HCT116 (cell line): Measurements from ENCODE around the gene RPS25. TPM values are rescaled to one million over a fixed set of nuclear protein-coding genes. Genes with fewer than 3 reads are reported as not detected.

Experiments used
- ATAC-seq: fragments of 200-7000 bp; cut with Tn5 transposase; 2 replicates; pipeline ENCODE4 v1.9.1; 2020; ENCODE audit warnings: mild to moderate bottlenecking, moderate library complexity
- BruUV-seq: library from RNA; stranded (reverse); fragments of 400-500 nt; replicated peaks from 2 replicates; lab custom pipeline; 2021; lab: Mats Ljungman, UMichigan
- CTCF ChIA-PET: fragments of 300-600 bp; sonication (Branson Sonifier 250); formaldehyde crosslinking; loops from one replicate; lab custom pipeline; 2021; ENCODE audit warnings: antibody characterized with exemption; lab: Charles Lee
- POLR2A ChIA-PET: fragments of 300-600, 350-600 bp; sonication (Branson Sonifier 250); formaldehyde crosslinking; loops from one replicate; lab custom pipeline; 2021; ENCODE audit warnings: antibody characterized with exemption; lab: Charles Lee
- RAD21 ChIA-PET, 2 experiments: fragments of 300-600 bp; sonication (Branson Sonifier 250); formaldehyde crosslinking; loops; one replicate each; lab custom pipeline; 2023; ENCODE audit warnings: low total read pairs in 2 of 2; ENCODE audit not compliant: uncharacterized antibody in 2 of 2, unreplicated experiment in 2 of 2, low non-redundant PET in 1 of 2; lab: Charles Lee
- DNase-seq: peaks from one replicate; pipeline ENCODE4 v3.0.0-alpha.2; 2010; ENCODE audit warnings: low read depth, low spot score
- H2AFZ ChIP-seq: fragments of 200-600 bp; shearing (Covaris generic), sonication (generic); 2 replicates; pipeline ENCODE4 v1.6.1; 2017; ENCODE audit warnings: low read depth, mixed run types, mixed read lengths, antibody characterized with exemption, low read length; ENCODE audit not compliant: poor library complexity, severe bottlenecking
- H3K27ac ChIP-seq: 2 replicates; pipeline ENCODE4 v1.5.1; 2012; ENCODE audit warnings: low read depth, low read length
- H3K27me3 ChIP-seq: fragments of 200-600 bp; sonication (generic); 2 replicates; pipeline ENCODE4 v1.6.1; 2016; ENCODE audit warnings: mixed run types, low read length, mixed read lengths; ENCODE audit not compliant: insufficient read depth
- H3K36me3 ChIP-seq, 2 experiments: fragments of 200-500 bp in 1 of 2; fragments of 200-600 bp in 1 of 2; sonication (Bioruptor generic) in 1 of 2; sonication (generic) in 1 of 2; 2 replicates each; pipeline versions ENCODE4 v1.5.1 to v1.6.1; 2014 to 2016; ENCODE audit warnings: low read length in 2 of 2, inconsistent platforms in 1 of 2, mixed read lengths in 1 of 2, mixed run types in 1 of 2; ENCODE audit not compliant: insufficient read depth in 2 of 2, control insufficient read depth in 1 of 2
- H3K4me1 ChIP-seq, 2 experiments: fragments of 200-600 bp in 1 of 2; sonication (generic) in 1 of 2; 2 replicates each; pipeline versions ENCODE4 v1.5.1 to v1.6.1; 2012 to 2017; ENCODE audit warnings: low read length in 2 of 2, inconsistent platforms in 1 of 2, mild to moderate bottlenecking in 1 of 2, mixed read lengths in 1 of 2, mixed run types in 1 of 2, moderate library complexity in 1 of 2; ENCODE audit not compliant: insufficient read depth in 2 of 2, control insufficient read depth in 1 of 2
- H3K4me2 ChIP-seq: fragments of 200-600 bp; sonication (generic); 2 replicates; pipeline ENCODE4 v1.6.1; 2017; ENCODE audit warnings: mixed run types, low read length, mixed read lengths
- H3K4me3 ChIP-seq, 2 experiments: fragments of 200-600 bp in 1 of 2; sonication (generic) in 1 of 2; replicated peaks in 1 of 2; 2 replicates each; pipeline ENCODE4 v1.5.1; 2011 to 2016; ENCODE audit warnings: low read length in 2 of 2, control low read depth in 1 of 2, low read depth in 1 of 2, mild to moderate bottlenecking in 1 of 2, mixed read lengths in 1 of 2, mixed run types in 1 of 2
- H3K79me2 ChIP-seq: fragments of 200-600 bp; sonication (generic); 2 replicates; pipeline ENCODE4 v1.6.1; 2017; ENCODE audit warnings: mild to moderate bottlenecking, mixed run types, low read length, moderate library complexity, mixed read lengths; ENCODE audit not compliant: insufficient read depth
- H3K9ac ChIP-seq: fragments of 200-600 bp; sonication (generic); 2 replicates; pipeline ENCODE4 v1.6.1; 2016; ENCODE audit warnings: low read length, mixed read lengths
- H3K9me2 ChIP-seq: fragments of 200-600 bp; sonication (generic), shearing (Covaris generic); 2 replicates; pipeline ENCODE4 v1.6.1; 2017; ENCODE audit warnings: mixed run types, mild to moderate bottlenecking, moderate library complexity; ENCODE audit not compliant: insufficient read depth
- H3K9me3 ChIP-seq, 2 experiments: fragments of 200-500 bp in 1 of 2; fragments of 200-600 bp in 1 of 2; sonication (Bioruptor generic) in 1 of 2; sonication (generic) in 1 of 2; 2 replicates each; pipeline ENCODE4 v1.6.1; 2014 to 2017; ENCODE audit warnings: low read length in 2 of 2, mixed read lengths in 2 of 2, inconsistent platforms in 1 of 2, low read depth in 1 of 2, mild to moderate bottlenecking in 1 of 2, mixed run types in 1 of 2, moderate library complexity in 1 of 2; ENCODE audit not compliant: control insufficient read depth in 1 of 2, insufficient read depth in 1 of 2
- H4K20me1 ChIP-seq: fragments of 200-600 bp; sonication (generic), shearing (Covaris generic); 2 replicates; pipeline ENCODE4 v1.6.1; 2017; ENCODE audit warnings: mixed run types, mild to moderate bottlenecking, moderate library complexity; ENCODE audit not compliant: insufficient read depth
- CBX3 ChIP-seq: IDR thresholded peaks from 2 replicates; pipeline ENCODE4 v1.6.1; 2012; ENCODE audit warnings: low read depth
- EGR1 ChIP-seq: IDR thresholded peaks from 2 replicates; pipeline ENCODE4 v1.6.1; 2012; ENCODE audit warnings: low read depth
- EZH2 ChIP-seq: fragments of 200-600 bp; sonication (generic); IDR thresholded peaks from 2 replicates; pipeline ENCODE4 v1.6.1; 2017; ENCODE audit warnings: antibody characterized with exemption, mixed run types
- EZH2phosphoT487 ChIP-seq: fragments of 200-600 bp; IDR thresholded peaks from 2 replicates; pipeline ENCODE4 v1.6.1; 2018; ENCODE audit warnings: antibody characterized with exemption, borderline replicate concordance
- FOSL1 ChIP-seq: IDR thresholded peaks from 2 replicates; pipeline ENCODE4 v1.6.1; 2012; ENCODE audit warnings: low read depth
- JUND ChIP-seq: IDR thresholded peaks from 2 replicates; pipeline ENCODE4 v1.6.1; 2012
- POLR2A ChIP-seq: IDR thresholded peaks from 2 replicates; pipeline ENCODE4 v1.7.0; 2011; ENCODE audit warnings: borderline replicate concordance; ENCODE audit not compliant: insufficient read depth, insufficient read length; ENCODE audit errors: extremely low read depth
- POLR2AphosphoS5 ChIP-seq: IDR thresholded peaks from 2 replicates; pipeline ENCODE4 v1.6.1; 2011; ENCODE audit warnings: mild to moderate bottlenecking, low read depth, low read length, moderate library complexity
- RAD21 ChIP-seq: IDR thresholded peaks from 2 replicates; pipeline ENCODE4 v1.6.1; 2012; ENCODE audit warnings: low read depth, mild to moderate bottlenecking
- SP1 ChIP-seq: IDR thresholded peaks from 2 replicates; pipeline ENCODE4 v1.6.1; 2012; ENCODE audit warnings: low read depth
- TCF7L2 ChIP-seq: IDR thresholded peaks from 2 replicates; pipeline ENCODE4 v1.7.0; 2011; ENCODE audit warnings: borderline replicate concordance, inconsistent platforms; ENCODE audit not compliant: insufficient read depth, insufficient read length; ENCODE audit errors: extremely low read depth
- YY1 ChIP-seq: IDR thresholded peaks from 2 replicates; pipeline ENCODE4 v1.6.1; 2011; ENCODE audit warnings: low read length, low read depth, moderate library complexity, mild to moderate bottlenecking; ENCODE audit not compliant: insufficient replicate concordance; ENCODE audit errors: extremely low read depth
- ZFX ChIP-seq: fragments of 450-650 bp; IDR thresholded peaks from 2 replicates; pipeline ENCODE4 v1.6.1; 2017
- ZNF274 ChIP-seq: fragments of 200-500 bp; sonication (Bioruptor generic); IDR thresholded peaks from 2 replicates; pipeline ENCODE4 v1.6.1; 2014; ENCODE audit warnings: mild to moderate bottlenecking, low read depth, low read length, inconsistent platforms
- intact Hi-C: fragments of 100-400 bp; cut with micrococcal nuclease; formaldehyde crosslinking; loops from 2 replicates; pipeline ENCODE4 v1.10.0; 2022
- total RNA-seq: library from RNA; stranded (reverse); gene quantifications from one replicate; pipeline ENCODE4 v1.2.1, GENCODE V29; 2021; ENCODE audit not compliant: unreplicated experiment
- TF ChIP-seq, protein P1 (sequence below): IDR thresholded peaks from 2 replicates; pipeline ENCODE4 v1.6.1; 2012
- TF ChIP-seq, protein P2 (sequence below), 3 experiments: fragments of 200-600 bp in 1 of 3; sonication (generic) in 1 of 3; IDR thresholded peaks in 2 of 3; conservative IDR thresholded peaks in 1 of 3; 2 replicates each; pipeline ENCODE4 v1.5.1; 2012 to 2017; ENCODE audit warnings: low read depth in 2 of 3, low read length in 2 of 3, antibody characterized with exemption in 1 of 3, borderline replicate concordance in 1 of 3, control low read depth in 1 of 3, mild to moderate bottlenecking in 1 of 3, mixed read lengths in 1 of 3, mixed run types in 1 of 3, moderate library complexity in 1 of 3; ENCODE audit not compliant: insufficient read depth in 1 of 3
- TF ChIP-seq, protein P3 (sequence below): IDR thresholded peaks from 2 replicates; pipeline ENCODE4 v1.6.1; 2012; ENCODE audit warnings: low read depth
- TF ChIP-seq, protein P4 (sequence below): IDR thresholded peaks from 2 replicates; pipeline ENCODE4 v1.6.1; 2012

Gene RPS25
- total RNA-seq, 1 experiment from 2014 or later, result 1,404 TPM

DNA sequence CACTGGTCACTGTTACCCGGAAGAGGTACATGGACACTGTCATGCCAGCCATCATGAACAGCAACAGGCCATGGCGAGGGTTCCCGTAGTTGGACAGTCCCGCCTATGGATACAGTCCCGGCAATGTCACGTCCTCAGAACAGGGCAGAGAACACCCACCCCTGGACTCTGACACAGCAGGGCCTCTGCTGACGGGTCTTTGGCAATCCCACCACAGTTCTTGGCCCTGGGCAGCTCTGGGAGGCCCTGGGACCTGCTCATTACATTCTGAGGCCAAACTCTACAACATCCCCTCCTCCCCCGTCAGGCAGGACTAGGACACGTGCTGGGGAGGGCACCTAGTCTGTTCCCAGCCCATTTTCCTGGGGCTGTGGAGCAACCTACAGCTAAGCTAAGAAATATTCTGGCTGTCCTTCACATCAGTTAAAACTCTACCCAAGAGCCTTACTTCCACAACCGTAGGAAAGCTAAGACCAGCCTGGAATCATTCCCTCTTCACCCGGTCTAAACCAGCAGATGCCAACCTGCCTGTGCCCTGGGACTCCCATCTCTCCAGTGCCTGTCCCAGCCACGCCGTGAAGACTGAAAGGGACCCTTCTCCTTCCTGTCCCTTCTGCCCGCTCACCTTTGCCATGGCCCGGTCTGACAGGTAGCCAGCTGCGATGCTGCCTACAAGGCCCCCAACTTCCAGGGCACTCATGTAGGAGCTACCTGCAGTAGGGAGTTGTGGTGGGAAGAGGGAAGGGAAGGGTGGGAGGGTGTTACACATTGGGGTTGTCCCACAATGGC is 8.0 kb upstream of the RPS25 start:
- peaks cover 5 to 30% of the 10 kb centered on the region in 2 experiments for H3K4me1 ChIP-seq
- no peak for TF ChIP-seq RAD21
- TF ChIP-seq, protein P1, sequence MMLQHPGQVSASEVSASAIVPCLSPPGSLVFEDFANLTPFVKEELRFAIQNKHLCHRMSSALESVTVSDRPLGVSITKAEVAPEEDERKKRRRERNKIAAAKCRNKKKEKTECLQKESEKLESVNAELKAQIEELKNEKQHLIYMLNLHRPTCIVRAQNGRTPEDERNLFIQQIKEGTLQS, result no peak
- no peak for TF ChIP-seq EZH2
- TF ChIP-seq, protein P2, sequence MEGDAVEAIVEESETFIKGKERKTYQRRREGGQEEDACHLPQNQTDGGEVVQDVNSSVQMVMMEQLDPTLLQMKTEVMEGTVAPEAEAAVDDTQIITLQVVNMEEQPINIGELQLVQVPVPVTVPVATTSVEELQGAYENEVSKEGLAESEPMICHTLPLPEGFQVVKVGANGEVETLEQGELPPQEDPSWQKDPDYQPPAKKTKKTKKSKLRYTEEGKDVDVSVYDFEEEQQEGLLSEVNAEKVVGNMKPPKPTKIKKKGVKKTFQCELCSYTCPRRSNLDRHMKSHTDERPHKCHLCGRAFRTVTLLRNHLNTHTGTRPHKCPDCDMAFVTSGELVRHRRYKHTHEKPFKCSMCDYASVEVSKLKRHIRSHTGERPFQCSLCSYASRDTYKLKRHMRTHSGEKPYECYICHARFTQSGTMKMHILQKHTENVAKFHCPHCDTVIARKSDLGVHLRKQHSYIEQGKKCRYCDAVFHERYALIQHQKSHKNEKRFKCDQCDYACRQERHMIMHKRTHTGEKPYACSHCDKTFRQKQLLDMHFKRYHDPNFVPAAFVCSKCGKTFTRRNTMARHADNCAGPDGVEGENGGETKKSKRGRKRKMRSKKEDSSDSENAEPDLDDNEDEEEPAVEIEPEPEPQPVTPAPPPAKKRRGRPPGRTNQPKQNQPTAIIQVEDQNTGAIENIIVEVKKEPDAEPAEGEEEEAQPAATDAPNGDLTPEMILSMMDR (IDR thresholded peaks at IDR 0.05 in 2 of 3, conservative IDR thresholded peaks at IDR 0.05 in 1 of 3; ENCODE audit: borderline replicate concordance in 1 of 3, insufficient read depth in 1 of 3, low read depth in 2 of 3, low read length in 2 of 3), result no peak
- TF ChIP-seq POLR2A, result no peak
- no peak for TF ChIP-seq ZFX
- TF ChIP-seq TCF7L2, result no peak
- TF ChIP-seq, protein P3, sequence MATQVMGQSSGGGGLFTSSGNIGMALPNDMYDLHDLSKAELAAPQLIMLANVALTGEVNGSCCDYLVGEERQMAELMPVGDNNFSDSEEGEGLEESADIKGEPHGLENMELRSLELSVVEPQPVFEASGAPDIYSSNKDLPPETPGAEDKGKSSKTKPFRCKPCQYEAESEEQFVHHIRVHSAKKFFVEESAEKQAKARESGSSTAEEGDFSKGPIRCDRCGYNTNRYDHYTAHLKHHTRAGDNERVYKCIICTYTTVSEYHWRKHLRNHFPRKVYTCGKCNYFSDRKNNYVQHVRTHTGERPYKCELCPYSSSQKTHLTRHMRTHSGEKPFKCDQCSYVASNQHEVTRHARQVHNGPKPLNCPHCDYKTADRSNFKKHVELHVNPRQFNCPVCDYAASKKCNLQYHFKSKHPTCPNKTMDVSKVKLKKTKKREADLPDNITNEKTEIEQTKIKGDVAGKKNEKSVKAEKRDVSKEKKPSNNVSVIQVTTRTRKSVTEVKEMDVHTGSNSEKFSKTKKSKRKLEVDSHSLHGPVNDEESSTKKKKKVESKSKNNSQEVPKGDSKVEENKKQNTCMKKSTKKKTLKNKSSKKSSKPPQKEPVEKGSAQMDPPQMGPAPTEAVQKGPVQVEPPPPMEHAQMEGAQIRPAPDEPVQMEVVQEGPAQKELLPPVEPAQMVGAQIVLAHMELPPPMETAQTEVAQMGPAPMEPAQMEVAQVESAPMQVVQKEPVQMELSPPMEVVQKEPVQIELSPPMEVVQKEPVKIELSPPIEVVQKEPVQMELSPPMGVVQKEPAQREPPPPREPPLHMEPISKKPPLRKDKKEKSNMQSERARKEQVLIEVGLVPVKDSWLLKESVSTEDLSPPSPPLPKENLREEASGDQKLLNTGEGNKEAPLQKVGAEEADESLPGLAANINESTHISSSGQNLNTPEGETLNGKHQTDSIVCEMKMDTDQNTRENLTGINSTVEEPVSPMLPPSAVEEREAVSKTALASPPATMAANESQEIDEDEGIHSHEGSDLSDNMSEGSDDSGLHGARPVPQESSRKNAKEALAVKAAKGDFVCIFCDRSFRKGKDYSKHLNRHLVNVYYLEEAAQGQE, result no peak
- TF ChIP-seq, protein P4, sequence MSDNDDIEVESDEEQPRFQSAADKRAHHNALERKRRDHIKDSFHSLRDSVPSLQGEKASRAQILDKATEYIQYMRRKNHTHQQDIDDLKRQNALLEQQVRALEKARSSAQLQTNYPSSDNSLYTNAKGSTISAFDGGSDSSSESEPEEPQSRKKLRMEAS, result no peak
- TF ChIP-seq FOSL1, result no peak
- no peak for TF ChIP-seq EGR1
- no peak for TF ChIP-seq EZH2phosphoT487
- TF ChIP-seq CBX3, result no peak
- TF ChIP-seq YY1, result no peak
- TF ChIP-seq ZNF274, result no peak
- no peak for TF ChIP-seq SP1
- TF ChIP-seq POLR2AphosphoS5, result no peak
- TF ChIP-seq JUND, result no peak
- H3K9me2 ChIP-seq, result no peaks in the 10 kb centered on the region
- ChIA-PET CTCF (no interaction called here), POLR2A (interaction anchor here (1.0 kb wide), 1 partner anchor 30 kb away, joined by 3 read pairs; no protein-coding TSS in a partner anchor), RAD21 (no interaction called here)
- no peaks in the 10 kb centered on the region for H3K9me3 ChIP-seq
- no peak overlapping the region; the same call in 1 of the 2 replicates for H3K27ac ChIP-seq
- no peak overlapping the region for H2AFZ ChIP-seq
- no peaks in the 10 kb centered on the region for H3K27me3 ChIP-seq
- peaks cover 32% of the 10 kb centered on the region for H3K79me2 ChIP-seq
- H4K20me1 ChIP-seq, result no peaks in the 10 kb centered on the region
- DNase-seq, result no peak
- H3K4me2 ChIP-seq, result no peak overlapping the region
- intact Hi-C loops, result no loop called here
- H3K4me3 ChIP-seq, result no peak overlapping the region
- ATAC-seq, result no peak
- BruUV-seq, result no TSS peak
- peaks cover 20 to 37% of the 10 kb centered on the region in 2 experiments; a peak in 3 of 4 replicates for H3K36me3 ChIP-seq
- H3K9ac ChIP-seq, result no peak overlapping the region
